ENCODE measurements around the gene TENM4. TPM values are rescaled to one million over a fixed set of nuclear protein-coding genes. Genes with fewer than 3 reads are reported as not detected.

Gene TENM4
- total and polyA plus RNA-seq, 2 of the 8 experiments (the other 6 are each of a cell fraction or from before 2014, with no cell fraction given), result 3.5 to 7.2 TPM

DNA sequence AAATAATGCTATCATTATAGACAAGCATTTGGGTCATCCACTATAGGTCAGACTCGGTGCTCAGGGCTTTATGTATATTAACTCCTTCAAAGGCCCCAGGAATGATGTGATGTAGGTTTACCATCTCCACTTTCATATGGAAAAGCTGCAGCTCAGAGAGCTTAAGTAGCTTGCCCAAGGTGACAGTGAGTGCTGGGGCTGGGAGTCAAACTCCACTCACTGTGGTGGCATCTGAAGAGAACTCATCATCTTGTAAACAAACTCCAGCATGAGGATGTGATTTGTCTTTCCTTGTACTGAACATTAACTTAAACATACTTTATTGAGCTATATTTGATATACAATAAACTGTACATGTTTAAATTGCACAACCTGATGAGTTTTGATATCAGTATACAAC, 25.4 kb downstream of the TENM4 start (continued):
- no peak for TF ChIP-seq CHD7 (IDR thresholded peaks at IDR 0.05; ENCODE audit: insufficient replicate concordance, low read length)
- TF ChIP-seq EGR1 (IDR thresholded peaks at IDR 0.05; ENCODE audit: borderline replicate concordance, low read depth, low read length), result no peak
